ENCODE measurements around the gene UBE4B. TPM values are rescaled to one million over a fixed set of nuclear protein-coding genes. Genes with fewer than 3 reads are reported as not detected.

UBE4B gene
- total RNA-seq, 2 donors from 2014 or later = 62.7 to 73.3 TPM

- no peaks in the 10 kb centered on the region for H3K27me3 Mint-ChIP-seq (ENCODE audit: insufficient read depth)
- Histone ChIP-seq H3K4me1 (ENCODE audit: control insufficient read depth, insufficient read depth, low read length) (no peaks in the 10 kb centered on the region), H3K27me3 (ENCODE audit: control insufficient read depth, insufficient read depth, low read length, poor library complexity, severe bottlenecking) (no peaks in the 10 kb centered on the region), H3K4me3 (ENCODE audit: low read length) (no peak overlapping the region), H3K9me3 (ENCODE audit: control insufficient read depth, low read length) (peaks cover 9% of the 10 kb centered on the region), H3K36me3 (ENCODE audit: control insufficient read depth, insufficient read depth, low read length) (peaks cover 59% of the 10 kb centered on the region), H3K27ac (ENCODE audit: low read depth, low read length) (no peak overlapping the region), H3K9ac (ENCODE audit: extremely low read depth, low read length, poor library complexity, severe bottlenecking) (no peak overlapping the region)
- DNase-seq = no peak
- no peak overlapping the region for H3K4me3 Mint-ChIP-seq
- WGBS, 2 experiments (ENCODE audit: insufficient coverage in 1 of 2, insufficient read length in 1 of 2) = 96 to 97% methylated on average over 10 of the region's 10 CpGs
- H3K27ac Mint-ChIP-seq = peak overlapping the region; percentile 35
- H3K36me3 Mint-ChIP-seq (ENCODE audit: low read depth) = peaks cover 54% of the 10 kb centered on the region
- peaks cover 14% of the 10 kb centered on the region for H3K9me3 Mint-ChIP-seq
- H3K4me1 Mint-ChIP-seq = no peaks in the 10 kb centered on the region
- no peak for TF ChIP-seq CTCF (conservative IDR thresholded peaks at IDR 0.05)
Measured at GRCh38 chr1:10173582-10173981, 140.8 kb downstream of the UBE4B start.

GRCh38 chr1:10177876-10178275 is 145.1 kb downstream of the UBE4B start:
- no peaks in the 10 kb centered on the region for H3K27me3 Mint-ChIP-seq (ENCODE audit: insufficient read depth)
- no peak overlapping the region for H3K9ac ChIP-seq (ENCODE audit: extremely low read depth, low read length, poor library complexity, severe bottlenecking)
- WGBS, 2 experiments (ENCODE audit: insufficient coverage in 1 of 2, insufficient read length in 1 of 2) = 41 to 83% methylated on average over 2 to 5 of the region's 5 CpGs
- no peak for DNase-seq
- H3K9me3 Mint-ChIP-seq = peaks cover 14% of the 10 kb centered on the region
- peaks cover 9% of the 10 kb centered on the region for H3K9me3 ChIP-seq (ENCODE audit: control insufficient read depth, low read length)
- TF ChIP-seq CTCF (conservative IDR thresholded peaks at IDR 0.05) = no peak
- no peaks in the 10 kb centered on the region for H3K4me1 Mint-ChIP-seq
- H3K27ac Mint-ChIP-seq = peak overlapping the region; percentile 49
- H3K36me3 Mint-ChIP-seq (ENCODE audit: low read depth) = peaks cover 55% of the 10 kb centered on the region
- peak overlapping the region; percentile 97 for H3K27ac ChIP-seq (ENCODE audit: low read depth, low read length)
- H3K36me3 ChIP-seq (ENCODE audit: control insufficient read depth, insufficient read depth, low read length) = peaks cover 39% of the 10 kb centered on the region
- H3K27me3 ChIP-seq (ENCODE audit: control insufficient read depth, insufficient read depth, low read length, poor library complexity, severe bottlenecking) = no peaks in the 10 kb centered on the region
- H3K4me3 Mint-ChIP-seq = no peak overlapping the region
- no peaks in the 10 kb centered on the region for H3K4me1 ChIP-seq (ENCODE audit: control insufficient read depth, insufficient read depth, low read length)
- no peak overlapping the region for H3K4me3 ChIP-seq (ENCODE audit: low read length)

GRCh38 chr1:10178597-10179405 is 146.0 kb downstream of the UBE4B start:
- WGBS, 2 experiments (ENCODE audit: insufficient coverage in 1 of 2, insufficient read length in 1 of 2) = 78 to 81% methylated on average over 18 to 22 of the region's 22 CpGs
- no peaks in the 10 kb centered on the region for H3K4me1 Mint-ChIP-seq
- H3K27me3 Mint-ChIP-seq (ENCODE audit: insufficient read depth) = no peaks in the 10 kb centered on the region
- DNase-seq = no peak
- H3K4me3 ChIP-seq (ENCODE audit: low read length) = no peak overlapping the region
- peaks cover 33% of the 10 kb centered on the region for H3K36me3 ChIP-seq (ENCODE audit: control insufficient read depth, insufficient read depth, low read length)
- H3K27ac Mint-ChIP-seq = peak overlapping the region; percentile 64
- H3K36me3 Mint-ChIP-seq (ENCODE audit: low read depth) = peaks cover 51% of the 10 kb centered on the region
- H3K4me3 Mint-ChIP-seq = no peak overlapping the region
- no peak for TF ChIP-seq CTCF (conservative IDR thresholded peaks at IDR 0.05)
- H3K4me1 ChIP-seq (ENCODE audit: control insufficient read depth, insufficient read depth, low read length) = no peaks in the 10 kb centered on the region
- peaks cover 14% of the 10 kb centered on the region for H3K9me3 Mint-ChIP-seq
- no peaks in the 10 kb centered on the region for H3K27me3 ChIP-seq (ENCODE audit: control insufficient read depth, insufficient read depth, low read length, poor library complexity, severe bottlenecking)
- H3K9ac ChIP-seq (ENCODE audit: extremely low read depth, low read length, poor library complexity, severe bottlenecking) = no peak overlapping the region
- peaks cover 9% of the 10 kb centered on the region for H3K9me3 ChIP-seq (ENCODE audit: control insufficient read depth, low read length)
- peak overlapping the region; percentile 97 for H3K27ac ChIP-seq (ENCODE audit: low read depth, low read length)
